TTC549 (cell line): Measurements from ENCODE around the gene CDK14.

Experiments used
- FAIRE-seq: peaks from 2 replicates; lab custom pipeline; 2012; peaks lifted over from hg19 to GRCh38; lab: Jason Lieb, UNC

CDK14 gene

GRCh38 chr7:91020636-91021385 is 424.7 kb downstream of the CDK14 start:
- no peak for FAIRE-seq

GRCh38 chr7:91021956-91022355 is 425.8 kb downstream of the CDK14 start:
- FAIRE-seq = no peak

GRCh38 chr7:91025906-91026390 is 429.8 kb downstream of the CDK14 start:
- no peak for FAIRE-seq

- FAIRE-seq = no peak
Measured at GRCh38 chr7:91029688-91030087, 433.6 kb downstream of the CDK14 start.

- FAIRE-seq = no peak
Measured at GRCh38 chr7:91030680-91031380, 434.7 kb downstream of the CDK14 start.

- FAIRE-seq = no peak
Measured at GRCh38 chr7:91031757-91032156, 435.6 kb downstream of the CDK14 start.

GRCh38 chr7:91033574-91033973 is 437.5 kb downstream of the CDK14 start:
- FAIRE-seq = no peak

- FAIRE-seq = no peak
Measured at GRCh38 chr7:91034459-91035368, 438.6 kb downstream of the CDK14 start.

GRCh38 chr7:91039033-91039432 is 442.9 kb downstream of the CDK14 start:
- FAIRE-seq = no peak

GRCh38 chr7:91041141-91041540 is 445.0 kb downstream of the CDK14 start:
- FAIRE-seq = no peak

GRCh38 chr7:91041901-91042484 is 445.9 kb downstream of the CDK14 start:
- no peak for FAIRE-seq

GRCh38 chr7:91043186-91043585 is 447.1 kb downstream of the CDK14 start:
- no peak for FAIRE-seq

GRCh38 chr7:91043924-91044645 is 448.0 kb downstream of the CDK14 start:
- no peak for FAIRE-seq

- no peak for FAIRE-seq
Measured at GRCh38 chr7:91045606-91046005, 449.5 kb downstream of the CDK14 start.

- FAIRE-seq = peak; percentile 43
Measured at GRCh38 chr7:91046322-91047089, 450.4 kb downstream of the CDK14 start.

GRCh38 chr7:91047636-91048035 is 451.5 kb downstream of the CDK14 start:
- no peak for FAIRE-seq

GRCh38 chr7:91050677-91051076 is 454.6 kb downstream of the CDK14 start:
- no peak for FAIRE-seq

GRCh38 chr7:91051966-91052365 is 455.8 kb downstream of the CDK14 start:
- no peak for FAIRE-seq

- no peak for FAIRE-seq
Measured at GRCh38 chr7:91054374-91054773, 458.3 kb downstream of the CDK14 start.

- FAIRE-seq = no peak
Measured at GRCh38 chr7:91055219-91055618, 459.1 kb downstream of the CDK14 start.

GRCh38 chr7:91062713-91063112 is 466.6 kb downstream of the CDK14 start:
- FAIRE-seq = no peak
